ENCODE results near the gene UBE2V1. TPM values are rescaled to one million over a fixed set of nuclear protein-coding genes. Genes with fewer than 3 reads are reported as not detected.
A peak's percentile ranks its signal among the peaks of the same experiment; 100 is the strongest.

The UBE2V1 gene
- total and polyA plus RNA-seq, 2 of the 13 experiments (the other 11 are each of a cell fraction or from before 2014, with no cell fraction given): 81.3 to 132 TPM

- TF ChIP-seq ZNF276 (CRISPR knock-in tag; IDR thresholded peaks at IDR 0.05; ENCODE audit: low read depth): peak; percentile 93; the same call in 1 of the 2 replicates
- peak; percentile 73; the same call in 1 of the 2 replicates for TF ChIP-seq HNRNPL (IDR thresholded peaks at IDR 0.05; ENCODE audit: low read depth, low read length)
- peak; percentile 50; the same call in 1 of the 2 replicates for TF ChIP-seq MTF2 (CRISPR knock-in tag; IDR thresholded peaks at IDR 0.05; ENCODE audit: borderline replicate concordance)
- peak; percentile 97 for TF ChIP-seq MEIS2 (CRISPR knock-in tag; IDR thresholded peaks at IDR 0.05)
- TF ChIP-seq, protein P1, sequence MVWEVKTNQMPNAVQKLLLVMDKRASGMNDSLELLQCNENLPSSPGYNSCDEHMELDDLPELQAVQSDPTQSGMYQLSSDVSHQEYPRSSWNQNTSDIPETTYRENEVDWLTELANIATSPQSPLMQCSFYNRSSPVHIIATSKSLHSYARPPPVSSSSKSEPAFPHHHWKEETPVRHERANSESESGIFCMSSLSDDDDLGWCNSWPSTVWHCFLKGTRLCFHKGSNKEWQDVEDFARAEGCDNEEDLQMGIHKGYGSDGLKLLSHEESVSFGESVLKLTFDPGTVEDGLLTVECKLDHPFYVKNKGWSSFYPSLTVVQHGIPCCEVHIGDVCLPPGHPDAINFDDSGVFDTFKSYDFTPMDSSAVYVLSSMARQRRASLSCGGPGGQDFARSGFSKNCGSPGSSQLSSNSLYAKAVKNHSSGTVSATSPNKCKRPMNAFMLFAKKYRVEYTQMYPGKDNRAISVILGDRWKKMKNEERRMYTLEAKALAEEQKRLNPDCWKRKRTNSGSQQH (CRISPR knock-in tag; IDR thresholded peaks at IDR 0.05; ENCODE audit: low read depth): peak; percentile 83
- TF ChIP-seq ZFYVE20 (CRISPR knock-in tag; IDR thresholded peaks at IDR 0.05; ENCODE audit: borderline replicate concordance, low read depth): peak; percentile 84
- peak; percentile 97 for TF ChIP-seq ZNF891 (CRISPR knock-in tag; IDR thresholded peaks at IDR 0.05)
- TF ChIP-seq JARID2 (CRISPR knock-in tag; IDR thresholded peaks at IDR 0.05; ENCODE audit: insufficient replicate concordance): peak; percentile 84
- TF ChIP-seq THAP11 (CRISPR knock-in tag; IDR thresholded peaks at IDR 0.05): peak; percentile 79
- peak; percentile 62; the same call in 1 of the 2 replicates for TF ChIP-seq TEAD2 (CRISPR knock-in tag; IDR thresholded peaks at IDR 0.05)
- peak; percentile 47; the same call in 1 of the 2 replicates for TF ChIP-seq TOE1 (CRISPR knock-in tag; IDR thresholded peaks at IDR 0.05)
- peak; percentile 40; the same call in 1 of the 2 replicates for TF ChIP-seq ZBTB25 (CRISPR knock-in tag; IDR thresholded peaks at IDR 0.05)
- no peak for TF ChIP-seq SRSF1 (optimal IDR thresholded peaks at IDR 0.05; ENCODE audit: low read depth, low read length)
- TF ChIP-seq ZNF629 (CRISPR knock-in tag; conservative IDR thresholded peaks at IDR 0.05): peak; percentile 85
- TF ChIP-seq, protein P2, sequence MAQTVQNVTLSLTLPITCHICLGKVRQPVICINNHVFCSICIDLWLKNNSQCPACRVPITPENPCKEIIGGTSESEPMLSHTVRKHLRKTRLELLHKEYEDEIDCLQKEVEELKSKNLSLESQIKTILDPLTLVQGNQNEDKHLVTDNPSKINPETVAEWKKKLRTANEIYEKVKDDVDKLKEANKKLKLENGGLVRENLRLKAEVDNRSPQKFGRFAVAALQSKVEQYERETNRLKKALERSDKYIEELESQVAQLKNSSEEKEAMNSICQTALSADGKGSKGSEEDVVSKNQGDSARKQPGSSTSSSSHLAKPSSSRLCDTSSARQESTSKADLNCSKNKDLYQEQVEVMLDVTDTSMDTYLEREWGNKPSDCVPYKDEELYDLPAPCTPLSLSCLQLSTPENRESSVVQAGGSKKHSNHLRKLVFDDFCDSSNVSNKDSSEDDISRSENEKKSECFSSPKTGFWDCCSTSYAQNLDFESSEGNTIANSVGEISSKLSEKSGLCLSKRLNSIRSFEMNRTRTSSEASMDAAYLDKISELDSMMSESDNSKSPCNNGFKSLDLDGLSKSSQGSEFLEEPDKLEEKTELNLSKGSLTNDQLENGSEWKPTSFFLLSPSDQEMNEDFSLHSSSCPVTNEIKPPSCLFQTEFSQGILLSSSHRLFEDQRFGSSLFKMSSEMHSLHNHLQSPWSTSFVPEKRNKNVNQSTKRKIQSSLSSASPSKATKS (CRISPR knock-in tag; IDR thresholded peaks at IDR 0.05): no peak
- TF ChIP-seq ZNF790 (CRISPR knock-in tag; IDR thresholded peaks at IDR 0.05; ENCODE audit: borderline replicate concordance): peak; percentile 98
- no peak; the same call in 1 of the 2 replicates for TF ChIP-seq JDP2 (CRISPR knock-in tag; IDR thresholded peaks at IDR 0.05; ENCODE audit: borderline replicate concordance)
- TF ChIP-seq ZFAT (CRISPR knock-in tag; conservative IDR thresholded peaks at IDR 0.05): peak; percentile 75; the same call in 1 of the 2 replicates
- TF ChIP-seq ZNF121 (CRISPR knock-in tag; IDR thresholded peaks at IDR 0.05): peak; percentile 32; the same call in 1 of the 2 replicates
- TF ChIP-seq NFYC (CRISPR knock-in tag; IDR thresholded peaks at IDR 0.05): peak; percentile 80
- TF ChIP-seq CREM (IDR thresholded peaks at IDR 0.05): no peak
- peak; percentile 67 for TF ChIP-seq CREM (CRISPR knock-in tag; IDR thresholded peaks at IDR 0.05)
- TF ChIP-seq ZNF446 (CRISPR knock-in tag; IDR thresholded peaks at IDR 0.05): peak; percentile 60
Observed at GRCh38 chr20:50153500-50154377, 40.8 kb upstream of the UBE2V1 start, which contains the start of gene PEDS1 (continued).
